ENCODE data around the gene PTPRG.
A peak's percentile ranks its signal among the peaks of the same experiment; 100 is the strongest.
"Not testable (repeated sequence)": the region's sequence is repeated elsewhere in the genome, so short reads cannot be mapped to it uniquely, and the experiment has no call there.

Gene PTPRG

GRCh38 chr3:61810953-61811497 is 249.7 kb downstream of the PTPRG start:
- no peak overlapping the region for H3K4me3 ChIP-seq (ENCODE audit: control insufficient read depth, low read depth, low read length)
- no peak for DNase-seq (ENCODE audit: low read depth)
- no peak for TF ChIP-seq CTCF (conservative IDR thresholded peaks at IDR 0.05; ENCODE audit: control insufficient read depth, insufficient read depth, low read depth, low read length)

GRCh38 chr3:61811652-61812051 is 250.3 kb downstream of the PTPRG start:
- TF ChIP-seq CTCF (conservative IDR thresholded peaks at IDR 0.05; ENCODE audit: control insufficient read depth, insufficient read depth, low read depth, low read length) = no peak
- no peak for DNase-seq (ENCODE audit: low read depth)
- no peak overlapping the region for H3K4me3 ChIP-seq (ENCODE audit: control insufficient read depth, low read depth, low read length)

- TF ChIP-seq CTCF (conservative IDR thresholded peaks at IDR 0.05; ENCODE audit: control insufficient read depth, insufficient read depth, low read depth, low read length) = no peak
- H3K4me3 ChIP-seq (ENCODE audit: control insufficient read depth, low read depth, low read length) = no peak overlapping the region
- DNase-seq (ENCODE audit: low read depth) = no peak
Observed at GRCh38 chr3:61812085-61812484, 250.7 kb downstream of the PTPRG start.

- H3K4me3 ChIP-seq (ENCODE audit: control insufficient read depth, low read depth, low read length) = no peak overlapping the region
- TF ChIP-seq CTCF (conservative IDR thresholded peaks at IDR 0.05; ENCODE audit: control insufficient read depth, insufficient read depth, low read depth, low read length) = no peak
- no peak for DNase-seq (ENCODE audit: low read depth)
Observed at GRCh38 chr3:61812517-61812916, 251.1 kb downstream of the PTPRG start.

- TF ChIP-seq CTCF (conservative IDR thresholded peaks at IDR 0.05; ENCODE audit: control insufficient read depth, insufficient read depth, low read depth, low read length) = no peak
- DNase-seq (ENCODE audit: low read depth) = peak; percentile 60
- H3K4me3 ChIP-seq (ENCODE audit: control insufficient read depth, low read depth, low read length) = no peak overlapping the region
Observed at GRCh38 chr3:61813636-61814035, 252.3 kb downstream of the PTPRG start.

- no peak overlapping the region for H3K4me3 ChIP-seq (ENCODE audit: control insufficient read depth, low read depth, low read length)
- no peak for TF ChIP-seq CTCF (conservative IDR thresholded peaks at IDR 0.05; ENCODE audit: control insufficient read depth, insufficient read depth, low read depth, low read length)
- DNase-seq (ENCODE audit: low read depth) = no peak
Observed at GRCh38 chr3:61814674-61815073, 253.3 kb downstream of the PTPRG start.

GRCh38 chr3:61816304-61816703 is 254.9 kb downstream of the PTPRG start:
- DNase-seq (ENCODE audit: low read depth); H3K4me3 ChIP-seq (ENCODE audit: control insufficient read depth, low read depth, low read length): not testable (repeated sequence)
